ENCODE measurements around the gene PHF1.

Gene PHF1

GRCh38 chr6:33433001-33433543 is 22.3 kb downstream of the PHF1 start:
- peaks cover 31% of the 10 kb centered on the region for H3K4me1 ChIP-seq (ENCODE audit: low read length)
- no peaks in the 10 kb centered on the region for H3K36me3 ChIP-seq (replicated peaks; ENCODE audit: low read depth, low read length)
- no peaks in the 10 kb centered on the region for H3K79me2 ChIP-seq (ENCODE audit: low read length)
- H4K20me1 ChIP-seq (ENCODE audit: insufficient read depth, low read length), result no peaks in the 10 kb centered on the region
- H3K4me3 ChIP-seq (ENCODE audit: low read length), result no peak overlapping the region
- H2AFZ ChIP-seq (ENCODE audit: low read depth, low read length), result no peak overlapping the region
- H3K27me3 ChIP-seq (ENCODE audit: low read depth, low read length), result no peaks in the 10 kb centered on the region
- no peaks in the 10 kb centered on the region for H3K9me3 ChIP-seq (ENCODE audit: insufficient read depth, low read length)
- no peak overlapping the region for H3K4me2 ChIP-seq (ENCODE audit: low read length)
- no peak for TF ChIP-seq EZH2phosphoT487 (IDR thresholded peaks at IDR 0.05; ENCODE audit: low read depth)
- no peak for TF ChIP-seq CTCF (IDR thresholded peaks at IDR 0.05; ENCODE audit: low read depth, low read length)
- no peak overlapping the region for H3K9ac ChIP-seq (ENCODE audit: low read length)
- H3K27ac ChIP-seq (ENCODE audit: low read length), result no peak overlapping the region

GRCh38 chr6:33433544-33434191 is 22.9 kb downstream of the PHF1 start:
- no peak overlapping the region for H3K27ac ChIP-seq (ENCODE audit: low read length)
- H3K4me3 ChIP-seq (ENCODE audit: low read length), result no peak overlapping the region
- H3K4me1 ChIP-seq (ENCODE audit: low read length), result peaks cover 26% of the 10 kb centered on the region
- H3K9ac ChIP-seq (ENCODE audit: low read length), result no peak overlapping the region
- H4K20me1 ChIP-seq (ENCODE audit: insufficient read depth, low read length), result no peaks in the 10 kb centered on the region
- no peaks in the 10 kb centered on the region for H3K9me3 ChIP-seq (ENCODE audit: insufficient read depth, low read length)
- no peak overlapping the region for H2AFZ ChIP-seq (ENCODE audit: low read depth, low read length)
- H3K36me3 ChIP-seq (replicated peaks; ENCODE audit: low read depth, low read length), result no peaks in the 10 kb centered on the region
- no peaks in the 10 kb centered on the region for H3K27me3 ChIP-seq (ENCODE audit: low read depth, low read length)
- TF ChIP-seq EZH2phosphoT487 (IDR thresholded peaks at IDR 0.05; ENCODE audit: low read depth), result no peak
- TF ChIP-seq CTCF (IDR thresholded peaks at IDR 0.05; ENCODE audit: low read depth, low read length), result no peak
- no peak overlapping the region for H3K4me2 ChIP-seq (ENCODE audit: low read length)
- H3K79me2 ChIP-seq (ENCODE audit: low read length), result no peaks in the 10 kb centered on the region

- no peak overlapping the region for H3K27ac ChIP-seq (ENCODE audit: low read length)
- H3K9ac ChIP-seq (ENCODE audit: low read length), result no peak overlapping the region
- H3K27me3 ChIP-seq (ENCODE audit: low read depth, low read length), result no peaks in the 10 kb centered on the region
- H3K9me3 ChIP-seq (ENCODE audit: insufficient read depth, low read length), result no peaks in the 10 kb centered on the region
- no peaks in the 10 kb centered on the region for H4K20me1 ChIP-seq (ENCODE audit: insufficient read depth, low read length)
- TF ChIP-seq EZH2phosphoT487 (IDR thresholded peaks at IDR 0.05; ENCODE audit: low read depth) (no peak), CTCF (IDR thresholded peaks at IDR 0.05; ENCODE audit: low read depth, low read length) (no peak)
- no peak overlapping the region for H3K4me3 ChIP-seq (ENCODE audit: low read length)
- no peaks in the 10 kb centered on the region for H3K36me3 ChIP-seq (replicated peaks; ENCODE audit: low read depth, low read length)
- H3K4me1 ChIP-seq (ENCODE audit: low read length), result peaks cover 23% of the 10 kb centered on the region
- H3K79me2 ChIP-seq (ENCODE audit: low read length), result no peaks in the 10 kb centered on the region
- no peak overlapping the region for H2AFZ ChIP-seq (ENCODE audit: low read depth, low read length)
- H3K4me2 ChIP-seq (ENCODE audit: low read length), result no peak overlapping the region
These were observed 24.1 kb downstream of the PHF1 start for GRCh38 chr6:33434961-33435360.

GRCh38 chr6:33437666-33438065 is 26.9 kb downstream of the PHF1 start:
- TF ChIP-seq EZH2phosphoT487 (IDR thresholded peaks at IDR 0.05; ENCODE audit: low read depth) (no peak), CTCF (IDR thresholded peaks at IDR 0.05; ENCODE audit: low read depth, low read length) (no peak)
- Histone ChIP-seq H3K79me2 (ENCODE audit: low read length) (no peaks in the 10 kb centered on the region), H3K36me3 (replicated peaks; ENCODE audit: low read depth, low read length) (no peaks in the 10 kb centered on the region), H3K4me2 (ENCODE audit: low read length) (no peak overlapping the region), H3K4me1 (ENCODE audit: low read length) (no peaks in the 10 kb centered on the region), H2AFZ (ENCODE audit: low read depth, low read length) (no peak overlapping the region), H3K27me3 (ENCODE audit: low read depth, low read length) (no peaks in the 10 kb centered on the region), H3K27ac (ENCODE audit: low read length) (no peak overlapping the region), H4K20me1 (ENCODE audit: insufficient read depth, low read length) (no peaks in the 10 kb centered on the region), H3K9ac (ENCODE audit: low read length) (no peak overlapping the region), H3K4me3 (ENCODE audit: low read length) (no peak overlapping the region), H3K9me3 (ENCODE audit: insufficient read depth, low read length) (no peaks in the 10 kb centered on the region)

Measured in OCI-LY3 (cell line).